GM11168 (cell line): ENCODE results near the gene FXYD1.
"Not testable (repeated sequence)": the region's sequence is repeated elsewhere in the genome, so short reads cannot be mapped to it uniquely, and the experiment has no call there.

Experiments used
- in situ Hi-C: fragments of 300-500 bp; cut with MboI; formaldehyde crosslinking; loops from one replicate; pipeline ENCODE4 v1.12.0; 2022; ENCODE audit warnings: low sequenced_read_pairs; ENCODE audit not compliant: unreplicated experiment

FXYD1 gene

GRCh38 chr19:35123573-35123972 lies 15.1 kb upstream of the FXYD1 start:
- in situ Hi-C loops = no loop called here

GRCh38 chr19:35124098-35125060 lies 14.2 kb upstream of the FXYD1 start:
- in situ Hi-C loops = no loop called here

GRCh38 chr19:35125270-35125717 lies 13.3 kb upstream of the FXYD1 start:
- in situ Hi-C loops = no loop called here

- in situ Hi-C loops = no loop called here
Observed at GRCh38 chr19:35125749-35126623, 12.6 kb upstream of the FXYD1 start.

- in situ Hi-C loops = no loop called here
Observed at GRCh38 chr19:35126624-35126959, 12.0 kb upstream of the FXYD1 start.

- in situ Hi-C loops = no loop called here
Observed at GRCh38 chr19:35127871-35128270, 10.8 kb upstream of the FXYD1 start.

GRCh38 chr19:35128398-35129057 lies 10.1 kb upstream of the FXYD1 start:
- in situ Hi-C loops = no loop called here

GRCh38 chr19:35129724-35130274 lies 8.8 kb upstream of the FXYD1 start:
- in situ Hi-C loops = not testable (repeated sequence)

- in situ Hi-C loops = no loop called here
Observed at GRCh38 chr19:35130761-35131720, 7.6 kb upstream of the FXYD1 start.

- in situ Hi-C loops = no loop called here
Observed at GRCh38 chr19:35132254-35132653, 6.4 kb upstream of the FXYD1 start.

GRCh38 chr19:35133826-35134225 lies 4.8 kb upstream of the FXYD1 start:
- in situ Hi-C loops = no loop called here

- in situ Hi-C loops = no loop called here
Observed at GRCh38 chr19:35134601-35135242, 3.9 kb upstream of the FXYD1 start, which contains the start of gene LGI4. TSS of gene LGI4 (minus strand) at chr19:35135059. CDS start at chr19:35134680, 379 bp downstream.

- in situ Hi-C loops = no loop called here
Observed at GRCh38 chr19:35135389-35135909, 3.2 kb upstream of the FXYD1 start.

GRCh38 chr19:35136231-35136630 lies 2.4 kb upstream of the FXYD1 start:
- in situ Hi-C loops = no loop called here

GRCh38 chr19:35136977-35137702 lies 1.5 kb upstream of the FXYD1 start:
- in situ Hi-C loops = no loop called here

GRCh38 chr19:35140207-35140961 lies 1.8 kb downstream of the FXYD1 start:
- in situ Hi-C loops = no loop called here
